ENCODE data around the gene ANO2.

The ANO2 gene

DNA sequence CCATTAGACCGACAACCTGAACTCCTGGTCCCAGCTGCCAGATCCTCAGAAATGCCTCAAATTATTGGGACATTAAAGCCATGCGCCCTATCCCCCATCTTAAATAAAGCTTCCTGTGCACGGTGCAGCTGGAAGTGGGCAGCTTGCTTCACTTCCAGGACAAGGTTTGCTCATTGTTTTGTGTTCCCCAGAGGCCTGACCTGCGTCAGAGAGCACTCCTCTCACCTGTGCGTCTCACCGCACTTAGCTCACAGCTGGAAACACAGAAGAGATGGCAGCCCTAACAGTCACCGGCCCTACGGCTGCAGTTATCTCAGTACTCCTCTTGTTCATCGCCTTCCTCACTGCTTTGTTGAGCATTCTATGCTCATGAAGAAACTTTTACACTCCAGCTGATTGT, 135.5 kb downstream of the ANO2 start:
- TF ChIP-seq GATA3 (IDR thresholded peaks at IDR 0.05; ENCODE audit: low read depth, low read length) (no peak), GATA2 (IDR thresholded peaks at IDR 0.05; ENCODE audit: low read depth, low read length) (no peak)

GRCh38 chr12:5808981-5809380, 136.1 kb downstream of the ANO2 start:
- TF ChIP-seq GATA2 (IDR thresholded peaks at IDR 0.05; ENCODE audit: low read depth, low read length) (no peak), GATA3 (IDR thresholded peaks at IDR 0.05; ENCODE audit: low read depth, low read length) (no peak)

GRCh38 chr12:5807514-5808219, 137.4 kb downstream of the ANO2 start:
- TF ChIP-seq GATA2 (IDR thresholded peaks at IDR 0.05; ENCODE audit: low read depth, low read length): no peak
- TF ChIP-seq GATA3 (IDR thresholded peaks at IDR 0.05; ENCODE audit: low read depth, low read length): no peak

DNA sequence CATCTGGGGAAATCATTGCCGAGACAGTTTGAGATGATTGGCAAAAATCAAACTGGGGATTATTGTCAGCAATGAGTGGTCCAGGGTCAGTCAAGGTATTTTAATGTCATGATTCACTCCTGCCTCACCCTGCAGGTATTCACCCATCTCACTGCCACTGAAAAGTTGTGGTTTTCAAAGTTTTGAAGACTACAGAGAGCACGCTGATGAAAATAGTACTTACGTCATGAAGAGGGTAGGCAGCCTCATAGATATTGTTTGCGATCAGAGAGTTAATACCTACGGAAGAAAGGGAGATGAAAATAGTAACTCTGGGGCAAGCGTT, 138.0 kb downstream of the ANO2 start:
- TF ChIP-seq GATA2 (IDR thresholded peaks at IDR 0.05; ENCODE audit: low read depth, low read length) (no peak), GATA3 (IDR thresholded peaks at IDR 0.05; ENCODE audit: low read depth, low read length) (no peak)

- no peak for TF ChIP-seq GATA3 (IDR thresholded peaks at IDR 0.05; ENCODE audit: low read depth, low read length)
- TF ChIP-seq GATA2 (IDR thresholded peaks at IDR 0.05; ENCODE audit: low read depth, low read length): no peak
These were observed 138.5 kb downstream of the ANO2 start for GRCh38 chr12:5806371-5807089.

- TF ChIP-seq GATA3 (IDR thresholded peaks at IDR 0.05; ENCODE audit: low read depth, low read length): no peak
These were observed 141.5 kb downstream of the ANO2 start for GRCh38 chr12:5803532-5803931.

DNA sequence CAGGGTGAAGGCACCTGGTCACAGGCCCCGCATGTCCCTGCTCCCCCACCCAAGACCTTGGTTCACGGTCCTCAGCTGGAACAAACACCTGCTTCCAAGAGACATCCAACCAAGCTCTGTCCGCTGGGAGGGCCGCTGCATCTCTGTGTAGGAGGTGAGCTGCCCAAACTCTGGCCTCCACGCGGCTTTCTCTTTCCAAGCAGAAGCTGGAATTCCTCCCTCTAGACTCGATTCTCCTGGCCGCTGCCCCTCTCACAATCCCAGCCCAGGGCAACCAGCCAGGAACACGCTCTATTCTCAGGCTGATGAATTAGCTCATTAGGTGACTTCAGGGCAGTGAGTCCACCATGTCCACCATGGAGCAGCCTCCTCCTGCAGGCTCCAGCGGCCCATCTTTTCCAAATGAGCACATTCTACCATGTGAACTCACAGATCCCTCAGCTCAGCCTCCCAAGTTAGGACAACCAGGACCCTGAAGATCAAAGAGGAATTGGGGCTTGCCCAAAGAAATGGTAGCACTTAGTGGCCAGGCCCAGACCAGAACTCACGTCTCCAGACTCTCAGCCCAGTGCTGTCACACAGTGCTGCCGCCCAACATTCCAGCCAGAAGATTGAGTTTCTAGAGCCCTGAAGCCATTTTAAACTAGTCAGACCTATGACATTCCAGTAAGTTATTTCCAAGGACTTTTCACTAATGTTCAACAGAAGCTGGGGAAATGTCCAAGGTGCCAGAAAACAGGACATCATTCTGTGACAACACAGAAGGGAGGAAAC, 146.6 kb downstream of the ANO2 start:
- TF ChIP-seq GATA3 (IDR thresholded peaks at IDR 0.05; ENCODE audit: low read depth, low read length): no peak
- TF ChIP-seq GATA2 (IDR thresholded peaks at IDR 0.05; ENCODE audit: low read depth, low read length): no peak

GRCh38 chr12:5797661-5798060, 147.4 kb downstream of the ANO2 start:
- TF ChIP-seq GATA3 (IDR thresholded peaks at IDR 0.05; ENCODE audit: low read depth, low read length): no peak

GRCh38 chr12:5796959-5797225, 148.2 kb downstream of the ANO2 start:
- TF ChIP-seq GATA3 (IDR thresholded peaks at IDR 0.05; ENCODE audit: low read depth, low read length) (no peak), GATA2 (IDR thresholded peaks at IDR 0.05; ENCODE audit: low read depth, low read length) (no peak)

GRCh38 chr12:5796171-5796958, 148.7 kb downstream of the ANO2 start:
- no peak for TF ChIP-seq GATA2 (IDR thresholded peaks at IDR 0.05; ENCODE audit: low read depth, low read length)
- TF ChIP-seq GATA3 (IDR thresholded peaks at IDR 0.05; ENCODE audit: low read depth, low read length): no peak

- TF ChIP-seq GATA3 (IDR thresholded peaks at IDR 0.05; ENCODE audit: low read depth, low read length) (no peak), GATA2 (IDR thresholded peaks at IDR 0.05; ENCODE audit: low read depth, low read length) (no peak)
These were observed 150.9 kb downstream of the ANO2 start for GRCh38 chr12:5794156-5794555.

DNA sequence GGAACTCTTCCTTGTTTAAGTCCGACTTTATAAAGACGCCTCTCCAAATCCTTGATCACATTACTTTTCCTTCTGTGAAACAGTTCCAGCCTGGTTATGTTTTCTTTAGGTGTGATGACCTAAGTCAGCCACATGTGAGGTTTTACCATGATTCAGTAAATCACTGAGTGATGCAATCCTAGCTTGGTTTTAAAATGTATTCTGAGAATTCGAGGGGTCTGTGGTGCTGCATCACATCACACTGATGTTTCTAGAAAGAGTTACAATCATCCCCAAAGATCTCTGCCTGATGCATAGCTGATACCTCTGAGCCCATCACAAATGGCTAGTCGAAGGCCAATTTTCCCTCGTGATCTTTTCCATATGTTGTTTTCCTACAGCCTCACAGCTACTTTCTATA, 152.7 kb downstream of the ANO2 start:
- no peak for TF ChIP-seq GATA2 (IDR thresholded peaks at IDR 0.05; ENCODE audit: low read depth, low read length)
- no peak for TF ChIP-seq GATA3 (IDR thresholded peaks at IDR 0.05; ENCODE audit: low read depth, low read length)

DNA sequence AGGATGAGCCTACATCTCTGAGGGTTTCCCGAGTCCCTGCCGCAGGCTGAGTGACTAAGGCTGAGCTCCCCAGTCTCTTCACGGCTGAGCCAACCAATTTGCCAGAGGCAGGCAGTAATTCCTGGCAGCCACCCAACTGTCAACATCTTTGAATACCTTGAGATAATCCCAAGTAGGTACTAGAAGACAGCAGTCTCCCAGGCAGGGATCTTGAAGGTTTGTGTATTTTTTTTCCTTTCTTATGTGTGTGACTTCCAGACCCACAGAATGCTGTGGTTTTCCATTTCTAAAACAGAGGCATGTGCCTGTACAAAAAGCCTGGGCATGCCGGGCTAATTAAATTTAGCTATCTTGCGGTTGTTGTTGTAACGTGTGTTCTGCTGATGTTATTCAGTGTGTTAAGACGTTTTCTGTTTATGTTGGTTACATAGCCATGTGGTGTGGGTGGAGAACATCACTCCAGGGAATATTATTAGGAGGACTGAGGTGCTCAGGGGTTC, 155.5 kb downstream of the ANO2 start:
- no peak for TF ChIP-seq GATA3 (IDR thresholded peaks at IDR 0.05; ENCODE audit: low read depth, low read length)
- TF ChIP-seq GATA2 (IDR thresholded peaks at IDR 0.05; ENCODE audit: low read depth, low read length): no peak

DNA sequence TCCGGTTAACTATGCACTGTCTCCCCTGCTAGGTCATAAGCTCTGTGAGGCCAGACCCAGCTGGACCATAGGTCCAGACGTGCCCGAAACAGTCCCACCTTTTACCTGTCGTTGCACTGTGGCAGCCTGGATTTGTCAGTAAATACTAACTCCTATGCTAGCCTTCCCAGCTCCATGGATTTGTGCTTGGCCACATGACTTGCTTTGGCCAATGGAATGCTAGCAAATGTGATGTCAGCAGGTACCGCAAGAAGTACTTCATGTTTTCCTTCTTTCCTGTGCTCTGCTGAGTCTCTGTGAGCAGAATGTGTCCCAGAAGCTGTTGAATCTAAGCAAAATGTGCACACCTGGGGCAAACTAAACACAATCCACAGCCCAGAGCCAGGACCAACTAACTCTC, 157.2 kb downstream of the ANO2 start:
- TF ChIP-seq GATA3 (IDR thresholded peaks at IDR 0.05; ENCODE audit: low read depth, low read length) (no peak), GATA2 (IDR thresholded peaks at IDR 0.05; ENCODE audit: low read depth, low read length) (no peak)
